ENCODE results near the gene MSH2. TPM values are rescaled to one million over a fixed set of nuclear protein-coding genes. Genes with fewer than 3 reads are reported as not detected.
"Not testable (repeated sequence)": the region's sequence is repeated elsewhere in the genome, so short reads cannot be mapped to it uniquely, and the experiment has no call there.

MSH2 gene
- total RNA-seq, 2 experiments from 2014 or later: 74.5 to 75.2 TPM

GRCh38 chr2:47485177-47485576 lies 82.2 kb downstream of the MSH2 start:
- Mint-ChIP-seq H3K9me3 (no peaks in the 10 kb centered on the region), H3K4me1 (peaks cover 10% of the 10 kb centered on the region), H3K4me3 (no peak overlapping the region), H3K27ac (no peak overlapping the region), H3K27me3 (no peaks in the 10 kb centered on the region), H3K36me3 (peaks cover 35% of the 10 kb centered on the region)
- no peak for DNase-seq

DNA sequence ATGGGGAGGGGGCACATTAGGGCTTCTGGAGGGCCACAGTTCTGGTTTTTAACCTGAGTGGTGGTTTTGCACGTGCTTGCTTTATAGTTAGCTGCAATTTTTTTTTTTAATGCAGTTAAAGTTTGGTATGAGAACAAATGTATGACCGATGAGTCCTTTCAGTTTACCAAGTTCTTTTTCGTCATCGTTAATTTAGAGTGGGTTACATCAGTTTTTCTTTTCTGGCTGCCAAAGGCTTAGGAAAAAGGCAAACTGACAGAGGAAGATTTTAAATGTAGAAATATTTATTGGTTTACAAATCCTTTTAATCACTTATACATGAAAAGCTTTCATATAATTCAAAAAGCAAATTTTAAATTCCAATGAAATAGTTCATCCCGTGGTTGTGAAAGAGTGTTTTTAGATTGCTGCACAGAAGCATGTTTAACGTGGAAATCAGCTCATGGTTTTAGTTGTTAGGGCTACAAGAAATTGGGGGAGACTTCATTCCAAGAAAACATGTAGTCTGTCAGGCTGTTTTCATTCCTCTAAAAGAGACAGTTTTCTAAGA lies 82.9 kb downstream of the MSH2 start:
- no peak overlapping the region for H3K27ac Mint-ChIP-seq
- no peaks in the 10 kb centered on the region for H3K9me3 Mint-ChIP-seq
- no peak for DNase-seq
- H3K36me3 Mint-ChIP-seq: peaks cover 35% of the 10 kb centered on the region
- H3K27me3 Mint-ChIP-seq: no peaks in the 10 kb centered on the region
- H3K4me1 Mint-ChIP-seq: peaks cover 10% of the 10 kb centered on the region
- no peak overlapping the region for H3K4me3 Mint-ChIP-seq

GRCh38 chr2:47486841-47487497 lies 84.0 kb downstream of the MSH2 start:
- peaks cover 31% of the 10 kb centered on the region for H3K36me3 Mint-ChIP-seq
- peak overlapping the region; percentile 89 for H3K27ac Mint-ChIP-seq
- no peaks in the 10 kb centered on the region for H3K27me3 Mint-ChIP-seq
- DNase-seq: no peak
- H3K4me1 Mint-ChIP-seq: peaks cover 10% of the 10 kb centered on the region
- H3K9me3 Mint-ChIP-seq: no peaks in the 10 kb centered on the region
- no peak overlapping the region for H3K4me3 Mint-ChIP-seq

DNA sequence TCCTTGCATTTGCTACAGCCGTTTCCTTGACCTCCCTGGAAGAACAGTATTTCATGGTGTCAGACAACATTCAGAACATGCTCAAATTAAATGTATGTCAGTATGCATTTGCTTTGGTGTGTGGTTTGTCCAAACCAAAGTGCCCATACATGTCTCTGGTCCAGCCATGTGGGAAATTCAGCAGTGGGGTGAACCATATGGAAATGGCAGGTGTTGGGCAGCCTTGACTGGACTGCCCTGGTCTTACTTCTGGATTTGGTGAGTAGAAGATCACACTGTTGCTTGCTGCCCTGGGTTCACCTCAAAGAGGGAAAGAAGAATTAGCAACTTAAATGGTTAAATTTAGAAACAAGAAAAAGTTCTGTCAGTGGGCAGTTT lies 84.5 kb downstream of the MSH2 start:
- peaks cover 29% of the 10 kb centered on the region for H3K36me3 Mint-ChIP-seq
- no peak for DNase-seq
- peaks cover 1% of the 10 kb centered on the region for H3K9me3 Mint-ChIP-seq
- H3K27me3 Mint-ChIP-seq: no peaks in the 10 kb centered on the region
- H3K4me3 Mint-ChIP-seq: no peak overlapping the region
- peak overlapping the region; percentile 89 for H3K27ac Mint-ChIP-seq
- H3K4me1 Mint-ChIP-seq: peaks cover 10% of the 10 kb centered on the region

GRCh38 chr2:47488870-47489584 lies 86.1 kb downstream of the MSH2 start:
- no peak overlapping the region for H3K4me3 Mint-ChIP-seq
- H3K27ac Mint-ChIP-seq: no peak overlapping the region
- H3K4me1 Mint-ChIP-seq: peaks cover 10% of the 10 kb centered on the region
- H3K27me3 Mint-ChIP-seq: no peaks in the 10 kb centered on the region
- H3K9me3 Mint-ChIP-seq: peaks cover 2% of the 10 kb centered on the region
- no peak for DNase-seq
- H3K36me3 Mint-ChIP-seq: peaks cover 19% of the 10 kb centered on the region

GRCh38 chr2:47490406-47490805 lies 87.5 kb downstream of the MSH2 start:
- Mint-ChIP-seq H3K4me1 (peaks cover 10% of the 10 kb centered on the region), H3K36me3 (peaks cover 11% of the 10 kb centered on the region), H3K27ac (no peak overlapping the region), H3K9me3 (peaks cover 2% of the 10 kb centered on the region), H3K4me3 (no peak overlapping the region), H3K27me3 (no peaks in the 10 kb centered on the region)
- no peak for DNase-seq

DNA sequence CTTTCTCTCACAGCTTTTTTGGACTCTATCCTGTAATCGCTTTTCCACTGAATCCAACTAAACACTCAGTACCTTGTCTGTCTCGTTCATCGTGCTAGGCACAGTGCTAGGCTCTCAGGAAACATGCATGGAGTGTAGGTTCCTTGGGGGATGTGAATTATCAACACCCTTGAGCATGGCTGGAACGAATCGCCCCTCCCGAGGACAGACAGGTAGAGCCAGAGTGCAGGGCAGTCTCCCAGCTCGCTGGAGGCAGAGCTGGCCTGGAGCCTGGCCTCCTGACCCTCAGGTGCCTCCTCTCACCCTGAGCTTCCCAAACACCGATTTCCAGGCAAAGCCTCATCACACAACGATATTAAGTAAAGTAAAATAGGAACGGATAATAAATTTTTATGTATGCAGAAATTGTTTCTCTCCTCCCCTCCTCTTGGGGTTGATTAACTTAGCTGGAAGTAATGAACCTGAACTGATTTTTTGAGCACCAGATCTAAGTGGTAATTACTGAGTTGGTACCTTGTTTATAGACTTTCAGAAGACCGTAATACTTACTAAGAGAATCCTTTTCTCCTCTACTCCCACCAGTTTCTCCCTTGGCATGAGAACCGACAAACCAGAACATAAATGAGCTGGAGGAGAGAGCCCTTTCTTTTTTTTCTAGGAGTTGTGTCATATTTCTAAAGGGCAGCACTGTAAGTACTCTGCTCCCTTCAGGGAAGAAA lies 90.5 kb downstream of the MSH2 start:
- Mint-ChIP-seq H3K4me3 (no peak overlapping the region), H3K4me1 (no peaks in the 10 kb centered on the region), H3K9me3 (peaks cover 2% of the 10 kb centered on the region), H3K27ac (no peak overlapping the region), H3K27me3 (no peaks in the 10 kb centered on the region), H3K36me3 (peaks cover 1% of the 10 kb centered on the region)
- DNase-seq: no peak

GRCh38 chr2:47494267-47495130 lies 91.5 kb downstream of the MSH2 start:
- no peaks in the 10 kb centered on the region for H3K27me3 Mint-ChIP-seq
- no peak overlapping the region for H3K27ac Mint-ChIP-seq
- H3K36me3 Mint-ChIP-seq: peaks cover 8% of the 10 kb centered on the region
- peaks cover 5% of the 10 kb centered on the region for H3K9me3 Mint-ChIP-seq
- no peak for DNase-seq
- H3K4me1 Mint-ChIP-seq: no peaks in the 10 kb centered on the region
- H3K4me3 Mint-ChIP-seq: no peak overlapping the region

GRCh38 chr2:47497843-47498460 lies 95.0 kb downstream of the MSH2 start:
- peaks cover 26% of the 10 kb centered on the region for H3K36me3 Mint-ChIP-seq
- DNase-seq: no peak
- H3K27me3 Mint-ChIP-seq: no peaks in the 10 kb centered on the region
- H3K27ac Mint-ChIP-seq: no peak overlapping the region
- H3K9me3 Mint-ChIP-seq: peaks cover 11% of the 10 kb centered on the region
- peaks cover 9% of the 10 kb centered on the region for H3K4me1 Mint-ChIP-seq
- no peak overlapping the region for H3K4me3 Mint-ChIP-seq

DNA sequence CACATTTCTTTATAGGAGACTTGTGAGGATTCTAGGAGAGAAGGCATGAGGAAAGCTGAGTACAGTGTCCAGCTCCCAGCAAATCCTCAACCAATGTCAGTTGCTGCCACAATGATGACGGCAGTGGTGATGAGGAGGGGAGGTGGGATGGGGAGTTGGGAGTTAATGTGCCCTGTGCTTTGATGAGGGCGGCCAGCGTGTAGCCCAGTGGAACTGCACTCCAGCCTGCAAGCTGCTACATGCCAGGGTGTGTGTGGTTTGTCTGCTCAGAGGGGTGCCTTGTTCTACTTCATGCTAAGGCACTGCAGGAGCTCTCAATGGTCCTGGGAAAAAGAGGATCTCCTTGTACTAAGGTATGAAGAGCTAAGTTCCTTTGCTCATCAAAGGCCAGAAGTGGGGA lies 96.1 kb downstream of the MSH2 start:
- Mint-ChIP-seq H3K4me1 (peaks cover 9% of the 10 kb centered on the region), H3K27me3 (no peaks in the 10 kb centered on the region), H3K4me3 (no peak overlapping the region), H3K9me3 (peaks cover 11% of the 10 kb centered on the region), H3K27ac (no peak overlapping the region), H3K36me3 (peaks cover 25% of the 10 kb centered on the region)
- no peak for DNase-seq

GRCh38 chr2:47499621-47500309 lies 96.8 kb downstream of the MSH2 start:
- Mint-ChIP-seq H3K36me3 (peaks cover 30% of the 10 kb centered on the region), H3K27me3 (peaks cover 4% of the 10 kb centered on the region), H3K4me1 (peaks cover 9% of the 10 kb centered on the region), H3K4me3 (no peak overlapping the region), H3K27ac (no peak overlapping the region), H3K9me3 (peaks cover 15% of the 10 kb centered on the region)
- DNase-seq: no peak

DNA sequence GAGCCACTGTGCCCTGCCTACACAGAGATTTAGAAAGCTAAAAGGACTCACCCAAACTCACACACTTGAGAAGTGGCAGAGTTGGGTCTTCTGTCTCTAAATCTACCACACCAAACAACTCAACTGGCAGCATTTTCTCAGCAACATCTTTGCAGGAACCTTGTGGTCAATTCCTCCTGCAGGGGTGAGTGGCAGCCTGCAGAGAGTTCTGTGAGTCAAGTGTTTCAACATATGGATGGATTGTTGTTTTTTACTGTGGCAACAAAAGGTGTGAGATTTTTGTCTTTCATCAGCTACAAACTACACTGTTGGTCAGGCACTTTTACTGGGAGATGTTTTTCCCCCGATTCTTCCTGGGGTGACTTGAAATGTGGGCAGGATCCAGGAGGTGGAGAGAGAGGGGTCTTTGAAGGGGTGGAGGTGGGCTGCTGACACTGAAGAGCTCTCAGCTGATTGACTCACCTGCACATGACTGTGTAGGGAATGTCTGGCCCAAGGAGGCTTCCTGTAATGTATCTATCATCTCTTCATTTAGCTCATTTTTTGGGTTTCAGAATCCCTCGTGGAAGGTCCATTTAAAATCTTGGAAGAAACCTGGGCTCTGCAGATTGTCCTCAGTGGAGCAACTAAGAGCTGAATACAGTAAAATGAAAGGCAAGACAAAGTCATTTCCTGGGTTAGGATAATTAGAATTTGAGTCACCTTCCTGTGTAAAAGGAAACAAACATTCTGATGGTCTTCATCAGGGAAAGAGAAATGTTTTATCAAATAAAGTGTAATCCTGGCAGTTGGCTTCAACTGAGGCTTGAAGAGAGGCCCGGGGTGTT lies 98.6 kb downstream of the MSH2 start:
- Mint-ChIP-seq H3K9me3 (peaks cover 19% of the 10 kb centered on the region), H3K27ac (peak overlapping the region; percentile 73), H3K27me3 (peaks cover 4% of the 10 kb centered on the region), H3K36me3 (peaks cover 34% of the 10 kb centered on the region), H3K4me3 (no peak overlapping the region), H3K4me1 (peaks cover 9% of the 10 kb centered on the region)
- no peak for DNase-seq

DNA sequence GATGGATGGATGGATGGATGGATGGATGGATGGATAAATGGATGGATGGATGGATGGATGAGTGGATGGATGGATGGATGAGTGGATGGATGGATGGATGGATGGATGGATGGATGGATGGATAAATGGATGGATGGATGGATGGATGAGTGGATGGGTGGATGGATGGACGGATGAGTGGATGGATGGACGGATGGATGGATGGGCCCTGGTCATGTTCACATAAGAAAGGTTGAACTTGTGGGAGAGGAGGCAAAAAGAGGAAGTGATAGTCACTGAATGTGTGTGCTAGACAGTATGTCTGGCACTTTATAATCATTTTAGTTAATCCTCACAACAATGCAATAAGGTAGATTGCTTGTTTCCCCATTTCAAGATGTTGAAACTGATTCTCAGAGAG lies 99.5 kb downstream of the MSH2 start:
- peaks cover 34% of the 10 kb centered on the region for H3K36me3 Mint-ChIP-seq
- H3K4me1 Mint-ChIP-seq, DNase-seq, H3K4me3 Mint-ChIP-seq, H3K27me3 Mint-ChIP-seq: not testable (repeated sequence)
- peak overlapping the region; percentile 11 for H3K27ac Mint-ChIP-seq
- peaks cover 19% of the 10 kb centered on the region for H3K9me3 Mint-ChIP-seq

All from activated naive CD8-positive, alpha-beta T cell treated with anti-CD3 and anti-CD28 coated beads for 36 hours (primary cell).